Airway epithelial cell (primary cell): ENCODE results near the gene AMDHD1. TPM values are rescaled to one million over a fixed set of nuclear protein-coding genes. Genes with fewer than 3 reads are reported as not detected.

Experiments used
- total RNA-seq: library from RNA; depleted of rRNA; stranded (reverse); fragments of >200 nt; gene quantifications from 2 replicates; pipeline ENCODE4 v1.2.3, GENCODE V29; 2015

AMDHD1 gene
- total RNA-seq = 0.07 TPM in 1 of 2 replicates, not detected in the other

GRCh38 chr12:95943330-95943842 lies at the start of gene AMDHD1:
Gene AMDHD1 (plus strand): TSS chr12:95943331. CDS start chr12:95943399, 68 bp downstream.

GRCh38 chr12:95942524-95943329 lies 404 bp upstream of the AMDHD1 start, which contains the start of gene CCDC38:
Gene CCDC38 (minus strand): TSS chr12:95942614. CDS start chr12:95936509, 6,105 bp downstream.

GRCh38 chr12:95996034-95996658 lies 53.0 kb downstream of the AMDHD1 start, which contains the start of gene HAL:
Gene HAL (minus strand): TSS chr12:95996344. CDS start chr12:95995910, 434 bp downstream.

Other genes starting within 250 kb of the AMDHD1 start
- 13.1 and 16.9 TPM in 2 replicates for gene NTN4, start 152.6 kb upstream of the AMDHD1 start, total RNA-seq
- gene SNRPF, start 84.4 kb upstream of the AMDHD1 start, total RNA-seq = 26.1 and 27.5 TPM in 2 replicates
- gene CCDC38, start 717 bp upstream of the AMDHD1 start, total RNA-seq = not detected in 2 replicates
- under 0.01 TPM in 1 of 2 replicates, not detected in the other for gene HAL, start 53.0 kb downstream of the AMDHD1 start, total RNA-seq
- gene LTA4H, start 92.3 kb downstream of the AMDHD1 start, total RNA-seq = 190 and 191 TPM in 2 replicates